K562 (cell line): Measurements from ENCODE around the gene ZKSCAN5. TPM values are rescaled to one million over a fixed set of nuclear protein-coding genes. Genes with fewer than 3 reads are reported as not detected.

Source experiments
- ARNT ChIP-seq, 2 experiments: fragments of 450-650 bp; IDR thresholded peaks; 2 replicates each; pipeline ENCODE4 v1.6.1; 2016; ENCODE audit warnings: mild to moderate bottlenecking in 1 of 2
- CSDE1 ChIP-seq, 2 experiments: fragments of 450-650 bp; IDR thresholded peaks; 2 replicates each; pipeline ENCODE4 v1.6.1; 2016; ENCODE audit warnings: mild to moderate bottlenecking in 1 of 2
- E2F3 ChIP-seq: fragments of 250-450 bp; sonication (Bioruptor Pico); IDR thresholded peaks from 2 replicates; pipeline ENCODE4 v1.4.0; 2020; ENCODE audit warnings: mild to moderate bottlenecking
- FOXM1 ChIP-seq, 2 experiments: fragments of 450-650 bp in 1 of 2; sonication (generic) in 1 of 2; formaldehyde crosslinking in 1 of 2; IDR thresholded peaks; 2 replicates each; pipeline versions ENCODE4 v1.6.1 to v1.9.0; 2017 to 2022; ENCODE audit warnings: low read depth in 2 of 2, mild to moderate bottlenecking in 2 of 2, missing genetic modification reagents in 1 of 2, moderate library complexity in 1 of 2
- GATAD2A ChIP-seq: fragments of 450-650 bp; IDR thresholded peaks from 2 replicates; pipeline ENCODE4 v1.6.1; 2017
- GTF2A2 ChIP-seq: IDR thresholded peaks from 2 replicates; pipeline ENCODE4 v1.6.1; 2016; ENCODE audit warnings: mild to moderate bottlenecking, missing genetic modification characterization, missing compliant biosample characterization
- SMAD4 ChIP-seq: fragments of 250-450 bp; sonication (Bioruptor Pico); conservative IDR thresholded peaks from 2 replicates; pipeline ENCODE4 v1.8.0; 2021; ENCODE audit warnings: inconsistent platforms, mild to moderate bottlenecking, moderate library complexity
- SNIP1 ChIP-seq: fragments of 450-650 bp; IDR thresholded peaks from 2 replicates; pipeline ENCODE4 v1.7.1; 2017; ENCODE audit warnings: low read depth, mild to moderate bottlenecking
- TAF7 ChIP-seq: fragments of 450-650 bp; IDR thresholded peaks from 2 replicates; pipeline ENCODE4 v1.6.1; 2016; ENCODE audit warnings: missing genetic modification characterization, missing compliant biosample characterization
- TEAD4 ChIP-seq, 2 experiments: sonication (generic) in 1 of 2; formaldehyde crosslinking in 1 of 2; IDR thresholded peaks; 2 replicates each; pipeline versions ENCODE4 v1.6.1 to v1.8.0; 2012 to 2022; ENCODE audit warnings: borderline replicate concordance in 1 of 2, inconsistent platforms in 1 of 2, low read length in 1 of 2, mild to moderate bottlenecking in 1 of 2, missing genetic modification reagents in 1 of 2
- ZNF175 ChIP-seq: fragments of 200-800 bp; sonication (Bioruptor generic); IDR thresholded peaks from 2 replicates; pipeline ENCODE4 v1.6.1; 2016; ENCODE audit warnings: low read depth, mild to moderate bottlenecking, missing genetic modification characterization, missing compliant biosample characterization
- ZNF785 ChIP-seq: fragments of 250-450 bp; sonication (Bioruptor Pico); IDR thresholded peaks from 2 replicates; pipeline ENCODE4 v1.4.0; 2020; ENCODE audit warnings: mild to moderate bottlenecking
- ZNF830 ChIP-seq: fragments of 250-450 bp; sonication (Bioruptor Pico); IDR thresholded peaks from 2 replicates; pipeline ENCODE4 v1.5.0; 2021; ENCODE audit warnings: mild to moderate bottlenecking
- polyA plus RNA-seq, 8 experiments: library from polyadenylated mRNA; depleted of rRNA in 4 of 8; stranded (reverse) in 5 of 8; unstranded in 3 of 8; fragments of >200 nt; fragmentation: Nextera tagmentation in 2 of 8; fragmentation: Illumina TruSeq in 1 of 8; extraction: Ambion mirVana in 2 of 8; extraction: Trizol in 1 of 8; gene quantifications; 2 replicates each; pipeline versions ENCODE4 v1.2.1 to v1.2.3, GENCODE V29; 2011 to 2014; ENCODE audit warnings: inconsistent platforms in 1 of 8, missing spikeins in 1 of 8
- total RNA-seq, 7 experiments: library from RNA; depleted of rRNA in 6 of 7; stranded (reverse); fragments of >200 nt in 6 of 7; fragmentation: Illumina TruSeq in 2 of 7; extraction: Trizol in 2 of 7; gene quantifications; 2 replicates each; pipeline versions ENCODE4 v1.2.1 to v1.2.3, GENCODE V29; 2011 to 2021; ENCODE audit warnings: low replicate concordance in 1 of 7
- TF ChIP-seq, protein P1 (sequence below): fragments of 250-450 bp; sonication (Bioruptor Pico); IDR thresholded peaks from 2 replicates; pipeline ENCODE4 v1.4.0; 2020
- TF ChIP-seq, protein P2 (sequence below): fragments of 250-450 bp; sonication (Bioruptor Pico); IDR thresholded peaks from 2 replicates; pipeline ENCODE4 v1.5.0; 2021
- TF ChIP-seq, protein P3 (sequence below): sonication (generic); formaldehyde crosslinking; IDR thresholded peaks from 2 replicates; pipeline ENCODE4 v1.8.0; 2022; ENCODE audit warnings: missing genetic modification reagents, mild to moderate bottlenecking, borderline replicate concordance
- TF ChIP-seq, protein P4 (sequence below): fragments of 250-450 bp; sonication (Bioruptor Pico); IDR thresholded peaks from 2 replicates; pipeline ENCODE4 v1.8.0; 2022; ENCODE audit warnings: inconsistent platforms, mild to moderate bottlenecking, moderate library complexity, borderline replicate concordance
- TF ChIP-seq, protein P5 (sequence below): sonication (generic); formaldehyde crosslinking; IDR thresholded peaks from 2 replicates; pipeline ENCODE4 v1.8.0; 2022; ENCODE audit warnings: mild to moderate bottlenecking, missing genetic modification reagents, borderline replicate concordance
- TF ChIP-seq, protein P6 (sequence below): fragments of 450-650 bp; IDR thresholded peaks from 2 replicates; pipeline ENCODE4 v1.6.1; 2016; ENCODE audit warnings: borderline replicate concordance

The ZKSCAN5 gene
- total and polyA plus RNA-seq, 9 of the 15 experiments (the other 6 are each of a cell fraction or from before 2014, with no cell fraction given), result 4.2 to 19.0 (median 15.0) TPM

DNA sequence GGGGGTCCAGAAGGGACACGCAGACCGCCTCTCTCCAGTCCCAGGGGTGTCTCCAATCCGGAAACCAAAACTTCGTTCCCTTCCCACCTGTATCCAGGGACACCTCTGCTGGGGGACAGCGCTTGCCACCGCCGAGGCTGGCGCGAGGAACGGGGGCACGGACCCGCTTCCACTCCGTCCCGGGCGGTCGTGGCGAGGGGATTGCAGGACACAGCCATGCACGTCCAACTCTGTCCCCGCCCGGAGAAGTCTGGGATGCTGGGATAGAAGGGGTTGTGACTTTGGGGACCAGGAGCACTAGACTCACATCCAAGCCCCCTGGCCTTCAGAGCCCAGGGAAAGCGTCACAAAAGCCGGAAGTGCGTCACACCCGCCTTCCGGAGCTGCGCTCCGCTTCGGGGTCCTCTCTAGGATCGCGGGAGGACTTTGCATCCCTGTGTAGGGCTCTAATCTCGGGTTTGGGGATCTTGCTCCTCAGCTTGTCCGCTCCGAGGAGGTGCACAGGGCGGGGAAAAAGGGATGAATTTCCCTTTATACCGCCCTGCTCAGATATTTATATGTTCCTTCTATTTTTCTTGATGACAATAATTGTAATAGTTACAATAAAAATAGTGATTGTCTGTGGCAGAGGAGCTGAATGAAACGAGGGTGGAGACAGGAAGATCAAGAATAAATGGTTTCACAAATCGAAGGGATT, 47.5 kb downstream of the ZKSCAN5 start, which contains the start of gene FAM200A (continued):
- TF ChIP-seq, protein P1, sequence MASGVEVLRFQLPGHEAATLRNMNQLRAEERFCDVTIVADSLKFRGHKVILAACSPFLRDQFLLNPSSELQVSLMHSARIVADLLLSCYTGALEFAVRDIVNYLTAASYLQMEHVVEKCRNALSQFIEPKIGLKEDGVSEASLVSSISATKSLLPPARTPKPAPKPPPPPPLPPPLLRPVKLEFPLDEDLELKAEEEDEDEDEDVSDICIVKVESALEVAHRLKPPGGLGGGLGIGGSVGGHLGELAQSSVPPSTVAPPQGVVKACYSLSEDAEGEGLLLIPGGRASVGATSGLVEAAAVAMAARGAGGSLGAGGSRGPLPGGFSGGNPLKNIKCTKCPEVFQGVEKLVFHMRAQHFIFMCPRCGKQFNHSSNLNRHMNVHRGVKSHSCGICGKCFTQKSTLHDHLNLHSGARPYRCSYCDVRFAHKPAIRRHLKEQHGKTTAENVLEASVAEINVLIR (CRISPR knock-in tag), result peak; percentile 95
- TF ChIP-seq, protein P2, sequence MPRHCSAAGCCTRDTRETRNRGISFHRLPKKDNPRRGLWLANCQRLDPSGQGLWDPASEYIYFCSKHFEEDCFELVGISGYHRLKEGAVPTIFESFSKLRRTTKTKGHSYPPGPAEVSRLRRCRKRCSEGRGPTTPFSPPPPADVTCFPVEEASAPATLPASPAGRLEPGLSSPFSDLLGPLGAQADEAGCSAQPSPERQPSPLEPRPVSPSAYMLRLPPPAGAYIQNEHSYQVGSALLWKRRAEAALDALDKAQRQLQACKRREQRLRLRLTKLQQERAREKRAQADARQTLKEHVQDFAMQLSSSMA, result no peak
- no peak for TF ChIP-seq GATAD2A
- peak in 1 of 2 experiments; percentile 85; a peak in 1 of 4 replicates for TF ChIP-seq ARNT (IDR thresholded peaks at IDR 0.05)
- TF ChIP-seq ZNF175 (CRISPR knock-in tag), result no peak
- TF ChIP-seq FOXM1 (IDR thresholded peaks at IDR 0.05; ENCODE audit: low read depth), result no peak
- peak; percentile 80 for TF ChIP-seq FOXM1 (CRISPR knock-in tag; IDR thresholded peaks at IDR 0.05; ENCODE audit: low read depth)
- peak; percentile 25 for TF ChIP-seq TEAD4 (IDR thresholded peaks at IDR 0.05; ENCODE audit: low read length)
- TF ChIP-seq TEAD4 (CRISPR knock-in tag; IDR thresholded peaks at IDR 0.05; ENCODE audit: borderline replicate concordance), result no peak
- TF ChIP-seq SNIP1, result peak; percentile 95
- TF ChIP-seq TAF7, result peak; percentile 43; the same call in 1 of the 2 replicates
- TF ChIP-seq, protein P3, sequence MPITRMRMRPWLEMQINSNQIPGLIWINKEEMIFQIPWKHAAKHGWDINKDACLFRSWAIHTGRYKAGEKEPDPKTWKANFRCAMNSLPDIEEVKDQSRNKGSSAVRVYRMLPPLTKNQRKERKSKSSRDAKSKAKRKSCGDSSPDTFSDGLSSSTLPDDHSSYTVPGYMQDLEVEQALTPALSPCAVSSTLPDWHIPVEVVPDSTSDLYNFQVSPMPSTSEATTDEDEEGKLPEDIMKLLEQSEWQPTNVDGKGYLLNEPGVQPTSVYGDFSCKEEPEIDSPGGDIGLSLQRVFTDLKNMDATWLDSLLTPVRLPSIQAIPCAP (CRISPR knock-in tag), result no peak
- 0 out of 2 replicates have a peak, but pooled peaks have one; percentile 20 for TF ChIP-seq SMAD4 (CRISPR knock-in tag)
- no peak for TF ChIP-seq ZNF830
- TF ChIP-seq E2F3 (CRISPR knock-in tag), result no peak
- TF ChIP-seq, protein P4, sequence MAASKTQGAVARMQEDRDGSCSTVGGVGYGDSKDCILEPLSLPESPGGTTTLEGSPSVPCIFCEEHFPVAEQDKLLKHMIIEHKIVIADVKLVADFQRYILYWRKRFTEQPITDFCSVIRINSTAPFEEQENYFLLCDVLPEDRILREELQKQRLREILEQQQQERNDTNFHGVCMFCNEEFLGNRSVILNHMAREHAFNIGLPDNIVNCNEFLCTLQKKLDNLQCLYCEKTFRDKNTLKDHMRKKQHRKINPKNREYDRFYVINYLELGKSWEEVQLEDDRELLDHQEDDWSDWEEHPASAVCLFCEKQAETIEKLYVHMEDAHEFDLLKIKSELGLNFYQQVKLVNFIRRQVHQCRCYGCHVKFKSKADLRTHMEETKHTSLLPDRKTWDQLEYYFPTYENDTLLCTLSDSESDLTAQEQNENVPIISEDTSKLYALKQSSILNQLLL (CRISPR knock-in tag), result no peak
- TF ChIP-seq, protein P5, sequence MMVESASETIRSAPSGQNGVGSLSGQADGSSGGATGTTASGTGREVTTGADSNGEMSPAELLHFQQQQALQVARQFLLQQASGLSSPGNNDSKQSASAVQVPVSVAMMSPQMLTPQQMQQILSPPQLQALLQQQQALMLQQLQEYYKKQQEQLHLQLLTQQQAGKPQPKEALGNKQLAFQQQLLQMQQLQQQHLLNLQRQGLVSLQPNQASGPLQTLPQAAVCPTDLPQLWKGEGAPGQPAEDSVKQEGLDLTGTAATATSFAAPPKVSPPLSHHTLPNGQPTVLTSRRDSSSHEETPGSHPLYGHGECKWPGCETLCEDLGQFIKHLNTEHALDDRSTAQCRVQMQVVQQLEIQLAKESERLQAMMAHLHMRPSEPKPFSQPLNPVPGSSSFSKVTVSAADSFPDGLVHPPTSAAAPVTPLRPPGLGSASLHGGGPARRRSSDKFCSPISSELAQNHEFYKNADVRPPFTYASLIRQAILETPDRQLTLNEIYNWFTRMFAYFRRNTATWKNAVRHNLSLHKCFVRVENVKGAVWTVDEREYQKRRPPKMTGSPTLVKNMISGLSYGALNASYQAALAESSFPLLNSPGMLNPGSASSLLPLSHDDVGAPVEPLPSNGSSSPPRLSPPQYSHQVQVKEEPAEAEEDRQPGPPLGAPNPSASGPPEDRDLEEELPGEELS, result 0 out of 2 replicates have a peak, but pooled peaks have one; percentile 64
- TF ChIP-seq ZNF785 (CRISPR knock-in tag), result no peak
- TF ChIP-seq CSDE1 (IDR thresholded peaks at IDR 0.05), result peak in 1 of 2 experiments; percentile 77; a peak in 2 of 4 replicates
- no peak for TF ChIP-seq GTF2A2
- TF ChIP-seq, protein P6, sequence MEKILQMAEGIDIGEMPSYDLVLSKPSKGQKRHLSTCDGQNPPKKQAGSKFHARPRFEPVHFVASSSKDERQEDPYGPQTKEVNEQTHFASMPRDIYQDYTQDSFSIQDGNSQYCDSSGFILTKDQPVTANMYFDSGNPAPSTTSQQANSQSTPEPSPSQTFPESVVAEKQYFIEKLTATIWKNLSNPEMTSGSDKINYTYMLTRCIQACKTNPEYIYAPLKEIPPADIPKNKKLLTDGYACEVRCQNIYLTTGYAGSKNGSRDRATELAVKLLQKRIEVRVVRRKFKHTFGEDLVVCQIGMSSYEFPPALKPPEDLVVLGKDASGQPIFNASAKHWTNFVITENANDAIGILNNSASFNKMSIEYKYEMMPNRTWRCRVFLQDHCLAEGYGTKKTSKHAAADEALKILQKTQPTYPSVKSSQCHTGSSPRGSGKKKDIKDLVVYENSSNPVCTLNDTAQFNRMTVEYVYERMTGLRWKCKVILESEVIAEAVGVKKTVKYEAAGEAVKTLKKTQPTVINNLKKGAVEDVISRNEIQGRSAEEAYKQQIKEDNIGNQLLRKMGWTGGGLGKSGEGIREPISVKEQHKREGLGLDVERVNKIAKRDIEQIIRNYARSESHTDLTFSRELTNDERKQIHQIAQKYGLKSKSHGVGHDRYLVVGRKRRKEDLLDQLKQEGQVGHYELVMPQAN, result peak; percentile 76; the same call in 1 of the 2 replicates
